K562 (cell line): ENCODE measurements around the gene NBPF20. TPM values are rescaled to one million over a fixed set of nuclear protein-coding genes. Genes with fewer than 3 reads are reported as not detected.

Experiments
- ATF2 ChIP-seq: sonication (generic); formaldehyde crosslinking; IDR thresholded peaks from 2 replicates; pipeline ENCODE4 v1.8.1; 2022; ENCODE audit warnings: missing genetic modification reagents
- ATF6 ChIP-seq: sonication (generic); formaldehyde crosslinking; IDR thresholded peaks from 2 replicates; pipeline ENCODE4 v1.4.0; 2020; ENCODE audit warnings: mild to moderate bottlenecking, missing genetic modification reagents
- ATF7 ChIP-seq: fragments of 450-650 bp; IDR thresholded peaks from 2 replicates; pipeline ENCODE4 v1.7.1; 2014; ENCODE audit warnings: mild to moderate bottlenecking, moderate library complexity
- CAMTA2 ChIP-seq: fragments of 250-450 bp; sonication (Bioruptor Pico); conservative IDR thresholded peaks from 2 replicates; pipeline ENCODE4 v1.5.1; 2022
- HNRNPK ChIP-seq: fragments of 200-400 bp; formaldehyde crosslinking; IDR thresholded peaks from one replicate; pipeline ENCODE4 v1.6.1; 2018; ENCODE audit warnings: mild to moderate bottlenecking, low read depth, low read length; ENCODE audit not compliant: poor library complexity, severe bottlenecking
- KDM2B ChIP-seq: fragments of 250-450 bp; sonication (Bioruptor Pico); IDR thresholded peaks from 2 replicates; pipeline ENCODE4 v1.8.0; 2021; ENCODE audit warnings: mild to moderate bottlenecking, moderate library complexity
- NR3C1 ChIP-seq: sonication (generic); formaldehyde crosslinking; IDR thresholded peaks from 2 replicates; pipeline ENCODE4 v1.8.1; 2022; ENCODE audit warnings: missing genetic modification reagents
- RAD51 ChIP-seq: fragments of 450-650 bp; IDR thresholded peaks from 2 replicates; pipeline ENCODE4 v1.7.1; 2016; ENCODE audit warnings: low read depth, mild to moderate bottlenecking, borderline replicate concordance
- RBFOX2 ChIP-seq: fragments of 200-400 bp; formaldehyde crosslinking; IDR thresholded peaks from 2 replicates; pipeline ENCODE4 v1.6.1; 2017; ENCODE audit warnings: low read depth, mild to moderate bottlenecking, low read length, moderate library complexity
- RFX7 ChIP-seq: fragments of 250-450 bp; sonication (Bioruptor Pico); IDR thresholded peaks from 2 replicates; pipeline ENCODE4 v1.5.1; 2021; ENCODE audit warnings: mild to moderate bottlenecking
- SP2 ChIP-seq: IDR thresholded peaks from 2 replicates; pipeline ENCODE4 v1.6.1; 2011; ENCODE audit warnings: mild to moderate bottlenecking, low read depth, low read length, moderate library complexity; ENCODE audit not compliant: poor library complexity, severe bottlenecking; ENCODE audit errors: extremely low read depth
- TCF15 ChIP-seq: fragments of 250-450 bp; sonication (Bioruptor Pico); IDR thresholded peaks from 2 replicates; pipeline ENCODE4 v1.8.0; 2022; ENCODE audit warnings: moderate library complexity, mild to moderate bottlenecking, inconsistent platforms
- UBTF ChIP-seq, 2 experiments: IDR thresholded peaks; 2 replicates each; pipeline ENCODE4 v1.6.1; 2012; ENCODE audit warnings: improper control_type of control experiment in 2 of 2, low read depth in 2 of 2, low read length in 2 of 2, borderline replicate concordance in 1 of 2
- ZC3H4 ChIP-seq: sonication (generic); formaldehyde crosslinking; IDR thresholded peaks from 2 replicates; pipeline ENCODE4 v1.9.0; 2021; ENCODE audit warnings: missing genetic modification reagents, borderline replicate concordance
- ZKSCAN1 ChIP-seq: fragments of 150-350 bp; IDR thresholded peaks from 2 replicates; pipeline ENCODE4 v1.6.1; 2016; ENCODE audit warnings: low read depth, low read length
- ZNF589 ChIP-seq: fragments of 200-800 bp; sonication (Bioruptor generic); IDR thresholded peaks from 2 replicates; pipeline ENCODE4 v1.6.1; 2016; ENCODE audit warnings: low read depth, missing genetic modification characterization, missing compliant biosample characterization
- ZNF75A ChIP-seq: fragments of 450-650 bp; formaldehyde crosslinking; IDR thresholded peaks from 2 replicates; pipeline ENCODE4 v1.4.0; 2020; ENCODE audit warnings: mild to moderate bottlenecking
- polyA plus RNA-seq, 8 experiments: library from polyadenylated mRNA; depleted of rRNA in 4 of 8; stranded (reverse) in 5 of 8; unstranded in 3 of 8; fragments of >200 nt; fragmentation: Nextera tagmentation in 2 of 8; fragmentation: Illumina TruSeq in 1 of 8; extraction: Ambion mirVana in 2 of 8; extraction: Trizol in 1 of 8; gene quantifications; 2 replicates each; pipeline versions ENCODE4 v1.2.1 to v1.2.3, GENCODE V29; 2011 to 2014; ENCODE audit warnings: inconsistent platforms in 1 of 8, missing spikeins in 1 of 8
- total RNA-seq, 7 experiments: library from RNA; depleted of rRNA in 6 of 7; stranded (reverse); fragments of >200 nt in 6 of 7; fragmentation: Illumina TruSeq in 2 of 7; extraction: Trizol in 2 of 7; gene quantifications; 2 replicates each; pipeline versions ENCODE4 v1.2.1 to v1.2.3, GENCODE V29; 2011 to 2021; ENCODE audit warnings: low replicate concordance in 1 of 7
- TF ChIP-seq, protein P1 (sequence below): sonication (generic); formaldehyde crosslinking; IDR thresholded peaks from 2 replicates; pipeline ENCODE4 v1.8.0; 2023; ENCODE audit warnings: mild to moderate bottlenecking, missing genetic modification reagents
- TF ChIP-seq, protein P2 (sequence below): sonication (generic); formaldehyde crosslinking; IDR thresholded peaks from 2 replicates; pipeline ENCODE4 v1.8.0; 2022; ENCODE audit warnings: missing genetic modification reagents, mild to moderate bottlenecking, moderate library complexity, borderline replicate concordance

NBPF20 gene
- total and polyA plus RNA-seq, 9 of the 15 experiments (the other 6 are each of a cell fraction or from before 2014, with no cell fraction given): 0.38 to 2.7 (median 1.00) TPM

GRCh38 chr1:145425436-145426029 is at the start of gene NBPF20 (continued):
- TF ChIP-seq TCF15 (CRISPR knock-in tag): no peak
- TF ChIP-seq, protein P1, sequence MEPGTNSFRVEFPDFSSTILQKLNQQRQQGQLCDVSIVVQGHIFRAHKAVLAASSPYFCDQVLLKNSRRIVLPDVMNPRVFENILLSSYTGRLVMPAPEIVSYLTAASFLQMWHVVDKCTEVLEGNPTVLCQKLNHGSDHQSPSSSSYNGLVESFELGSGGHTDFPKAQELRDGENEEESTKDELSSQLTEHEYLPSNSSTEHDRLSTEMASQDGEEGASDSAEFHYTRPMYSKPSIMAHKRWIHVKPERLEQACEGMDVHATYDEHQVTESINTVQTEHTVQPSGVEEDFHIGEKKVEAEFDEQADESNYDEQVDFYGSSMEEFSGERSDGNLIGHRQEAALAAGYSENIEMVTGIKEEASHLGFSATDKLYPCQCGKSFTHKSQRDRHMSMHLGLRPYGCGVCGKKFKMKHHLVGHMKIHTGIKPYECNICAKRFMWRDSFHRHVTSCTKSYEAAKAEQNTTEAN: no peak
- no peak for TF ChIP-seq ZNF75A (CRISPR knock-in tag)
- 0 out of 2 replicates have a peak, but pooled peaks have one; percentile 6 for TF ChIP-seq RAD51
- TF ChIP-seq KDM2B (CRISPR knock-in tag): peak; percentile 92; the same call in 1 of the 2 replicates
- peak; percentile 21; the same call in 1 of the 2 replicates for TF ChIP-seq ZKSCAN1
- TF ChIP-seq ATF7: peak; percentile 60; the same call in 1 of the 2 replicates
- no peak for TF ChIP-seq ATF2 (CRISPR knock-in tag)
- TF ChIP-seq ZNF589 (CRISPR knock-in tag): no peak
- TF ChIP-seq NR3C1: no peak
- no peak for TF ChIP-seq SP2
- no peak for TF ChIP-seq ATF6
- no peak for TF ChIP-seq ZC3H4 (CRISPR knock-in tag)
- TF ChIP-seq RBFOX2: peak; percentile 64
- 0 out of 4 replicates have a peak, but pooled peaks of 1 of the 2 experiments have one; percentile 37 for TF ChIP-seq UBTF (IDR thresholded peaks at IDR 0.05; ENCODE audit: borderline replicate concordance in 1 of 2, low read depth in 2 of 2, low read length in 2 of 2)
- TF ChIP-seq RFX7 (CRISPR knock-in tag): no peak
- TF ChIP-seq, protein P2, sequence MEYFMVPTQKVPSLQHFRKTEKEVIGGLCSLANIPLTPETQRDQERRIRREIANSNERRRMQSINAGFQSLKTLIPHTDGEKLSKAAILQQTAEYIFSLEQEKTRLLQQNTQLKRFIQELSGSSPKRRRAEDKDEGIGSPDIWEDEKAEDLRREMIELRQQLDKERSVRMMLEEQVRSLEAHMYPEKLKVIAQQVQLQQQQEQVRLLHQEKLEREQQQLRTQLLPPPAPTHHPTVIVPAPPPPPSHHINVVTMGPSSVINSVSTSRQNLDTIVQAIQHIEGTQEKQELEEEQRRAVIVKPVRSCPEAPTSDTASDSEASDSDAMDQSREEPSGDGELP (CRISPR knock-in tag): peak; percentile 90
- TF ChIP-seq CAMTA2 (CRISPR knock-in tag): no peak
- no peak for TF ChIP-seq HNRNPK
